ENCODE measurements around the gene ERN1. TPM values are rescaled to one million over a fixed set of nuclear protein-coding genes. Genes with fewer than 3 reads are reported as not detected.

The ERN1 gene
- 6.5 to 8.6 TPM (median 7.6 TPM) in 3 replicates for total RNA-seq (2021)
- percentile 50 among the genes with signal in this experiment for Bru-seq, nascent RNA
- long read RNA-seq, experiment 1, full-length matches to known transcripts: 5 of 13 reads
- long read RNA-seq, experiment 1, partial matches to known transcripts: 4 of 13 reads
- long read RNA-seq, experiment 1, other reads (novel, unspliced or antisense): 4 of 13 reads
- long read RNA-seq, experiment 2, partial matches to known transcripts: 0 of 2 reads
- long read RNA-seq, experiment 2, other reads (novel, unspliced or antisense): 0 of 2 reads
- long read RNA-seq, experiment 3: 0 reads

DNA sequence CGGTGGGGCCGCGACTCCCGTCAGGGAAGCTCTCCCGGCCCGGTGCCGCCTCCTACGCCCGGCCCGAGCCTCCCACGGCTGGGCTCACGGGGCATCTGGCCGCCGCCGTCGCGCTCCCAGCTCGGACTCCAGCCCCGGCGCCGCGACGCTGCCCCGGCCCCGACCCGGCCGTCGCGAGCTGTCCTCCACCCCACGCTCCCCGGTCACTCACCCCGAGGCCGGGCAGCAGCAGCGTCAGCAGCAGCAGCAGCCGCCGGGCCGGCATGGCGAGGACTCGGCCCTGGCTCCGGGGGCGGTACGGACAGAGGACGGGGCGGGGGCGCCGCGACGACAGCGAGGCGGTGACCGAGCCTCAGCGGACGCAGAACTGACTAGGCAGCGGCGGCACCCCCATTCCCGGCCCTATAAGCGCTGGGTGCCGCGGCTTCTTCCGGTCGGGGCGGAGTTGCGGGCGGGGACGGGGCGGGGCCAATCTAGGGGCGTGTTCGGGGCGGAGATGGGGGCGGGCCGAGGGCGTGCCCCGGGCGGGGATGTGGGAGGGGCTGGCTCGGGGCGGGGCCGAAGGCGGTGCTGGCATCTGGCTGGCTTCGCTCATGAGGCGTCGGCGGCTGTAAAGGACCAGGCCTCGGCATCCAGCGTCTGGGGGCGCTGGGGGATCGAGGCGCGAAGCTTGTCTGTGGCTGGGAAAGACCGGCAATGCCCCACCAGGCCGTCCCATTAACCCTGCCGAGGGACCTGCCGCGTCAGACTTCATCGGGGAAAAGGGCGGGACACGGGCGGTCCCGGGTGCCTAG, at the start of gene ERN1:
Gene ERN1 (minus strand): TSS at position 380 of the 794 bp plus-strand sequence. CDS start 115 bp downstream, at position 265.
- Mint-ChIP-seq H3K4me3 (peak within 1 kb of the TSS; percentile 66), H3K9me3 (no peaks in the 10 kb centered on the region), H3K27ac (no peak within 1 kb of the TSS), H3K4me1 (peaks cover 13% of the 10 kb centered on the region), H3K27me3 (ENCODE audit: low read depth) (peaks cover 37% of the 10 kb centered on the region), H3K36me3 (no peaks in the 10 kb centered on the region)
- DNase-seq (ENCODE audit: low spot score): peak; percentile 89
- CTCF ChIA-PET: interaction anchor here (0.8 to 7.9 kb wide), 13 partner anchors 13 to 249 kb away, joined by 3 to 380 read pairs (median 6); partner anchors contain the start of genes GH1 and GH2
- peak; percentile 89 for ATAC-seq
- POLR2A ChIA-PET: interaction anchor here (0.6 to 2.7 kb wide), 11 partner anchors 15 to 352 kb away, joined by 3 to 14 read pairs (median 4); partner anchors contain the start of genes PRR29 and TEX2
- TF ChIP-seq ZNF317 (CRISPR knock-in tag; IDR thresholded peaks at IDR 0.05; ENCODE audit: borderline replicate concordance, low read depth) (0 out of 2 replicates have a peak, but pooled peaks have one; percentile 43), ZNF425 (CRISPR knock-in tag; conservative IDR thresholded peaks at IDR 0.05) (no peak), CREM (CRISPR knock-in tag; IDR thresholded peaks at IDR 0.05) (0 out of 2 replicates have a peak, but pooled peaks have one; percentile 31), MLX (CRISPR knock-in tag; IDR thresholded peaks at IDR 0.05) (0 out of 2 replicates have a peak, but pooled peaks have one; percentile 53), ZNF121 (CRISPR knock-in tag; IDR thresholded peaks at IDR 0.05) (no peak), NR1H2 (CRISPR knock-in tag; IDR thresholded peaks at IDR 0.05) (no peak), TCF7 (CRISPR knock-in tag; IDR thresholded peaks at IDR 0.05; ENCODE audit: low read depth) (no peak), CTCF (IDR thresholded peaks at IDR 0.05) (no peak), EMX1 (CRISPR knock-in tag; IDR thresholded peaks at IDR 0.05) (no peak), FOXP1 (CRISPR knock-in tag; IDR thresholded peaks at IDR 0.05; ENCODE audit: borderline replicate concordance) (peak; percentile 72), CREB1 (CRISPR knock-in tag; IDR thresholded peaks at IDR 0.05) (no peak; the same call in 1 of the 2 replicates), SP1 (CRISPR knock-in tag; conservative IDR thresholded peaks at IDR 0.05) (peak; percentile 92), GABPB1 (CRISPR knock-in tag; IDR thresholded peaks at IDR 0.05) (peak; percentile 68; the same call in 1 of the 2 replicates), KAT7 (CRISPR knock-in tag; IDR thresholded peaks at IDR 0.05; ENCODE audit: borderline replicate concordance) (0 out of 2 replicates have a peak, but pooled peaks have one; percentile 38), MXD4 (CRISPR knock-in tag; IDR thresholded peaks at IDR 0.05; ENCODE audit: borderline replicate concordance) (no peak), ARID4B (CRISPR knock-in tag; IDR thresholded peaks at IDR 0.05; ENCODE audit: borderline replicate concordance) (peak; percentile 32; the same call in 1 of the 2 replicates), ZBTB43 (CRISPR knock-in tag; IDR thresholded peaks at IDR 0.05) (peak; percentile 79), GRHL2 (CRISPR knock-in tag; IDR thresholded peaks at IDR 0.05; ENCODE audit: insufficient replicate concordance, severe bottlenecking) (no peak), ETV6 (CRISPR knock-in tag; IDR thresholded peaks at IDR 0.05) (peak; percentile 55; the same call in 1 of the 2 replicates)
- TF ChIP-seq, protein P1, sequence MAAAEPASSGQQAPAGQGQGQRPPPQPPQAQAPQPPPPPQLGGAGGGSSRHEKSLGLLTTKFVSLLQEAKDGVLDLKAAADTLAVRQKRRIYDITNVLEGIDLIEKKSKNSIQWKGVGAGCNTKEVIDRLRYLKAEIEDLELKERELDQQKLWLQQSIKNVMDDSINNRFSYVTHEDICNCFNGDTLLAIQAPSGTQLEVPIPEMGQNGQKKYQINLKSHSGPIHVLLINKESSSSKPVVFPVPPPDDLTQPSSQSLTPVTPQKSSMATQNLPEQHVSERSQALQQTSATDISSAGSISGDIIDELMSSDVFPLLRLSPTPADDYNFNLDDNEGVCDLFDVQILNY (CRISPR knock-in tag; IDR thresholded peaks at IDR 0.05): peak; percentile 63; the same call in 1 of the 2 replicates
- TF ChIP-seq, protein P2, sequence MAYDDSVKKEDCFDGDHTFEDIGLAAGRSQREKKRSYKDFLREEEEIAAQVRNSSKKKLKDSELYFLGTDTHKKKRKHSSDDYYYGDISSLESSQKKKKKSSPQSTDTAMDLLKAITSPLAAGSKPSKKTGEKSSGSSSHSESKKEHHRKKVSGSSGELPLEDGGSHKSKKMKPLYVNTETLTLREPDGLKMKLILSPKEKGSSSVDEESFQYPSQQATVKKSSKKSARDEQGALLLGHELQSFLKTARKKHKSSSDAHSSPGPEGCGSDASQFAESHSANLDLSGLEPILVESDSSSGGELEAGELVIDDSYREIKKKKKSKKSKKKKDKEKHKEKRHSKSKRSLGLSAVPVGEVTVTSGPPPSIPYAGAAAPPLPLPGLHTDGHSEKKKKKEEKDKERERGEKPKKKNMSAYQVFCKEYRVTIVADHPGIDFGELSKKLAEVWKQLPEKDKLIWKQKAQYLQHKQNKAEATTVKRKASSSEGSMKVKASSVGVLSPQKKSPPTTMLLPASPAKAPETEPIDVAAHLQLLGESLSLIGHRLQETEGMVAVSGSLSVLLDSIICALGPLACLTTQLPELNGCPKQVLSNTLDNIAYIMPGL (CRISPR knock-in tag; IDR thresholded peaks at IDR 0.05): peak; percentile 93

Measured in WTC11 (cell line).